ENCODE results near the gene C1QTNF6. TPM values are rescaled to one million over a fixed set of nuclear protein-coding genes. Genes with fewer than 3 reads are reported as not detected.
"Not testable (repeated sequence)": the region's sequence is repeated elsewhere in the genome, so short reads cannot be mapped to it uniquely, and the experiment has no call there.

The C1QTNF6 gene
- total and polyA plus RNA-seq, 9 donors, result 10.3 to 28.9 (median 17.5) TPM

DNA sequence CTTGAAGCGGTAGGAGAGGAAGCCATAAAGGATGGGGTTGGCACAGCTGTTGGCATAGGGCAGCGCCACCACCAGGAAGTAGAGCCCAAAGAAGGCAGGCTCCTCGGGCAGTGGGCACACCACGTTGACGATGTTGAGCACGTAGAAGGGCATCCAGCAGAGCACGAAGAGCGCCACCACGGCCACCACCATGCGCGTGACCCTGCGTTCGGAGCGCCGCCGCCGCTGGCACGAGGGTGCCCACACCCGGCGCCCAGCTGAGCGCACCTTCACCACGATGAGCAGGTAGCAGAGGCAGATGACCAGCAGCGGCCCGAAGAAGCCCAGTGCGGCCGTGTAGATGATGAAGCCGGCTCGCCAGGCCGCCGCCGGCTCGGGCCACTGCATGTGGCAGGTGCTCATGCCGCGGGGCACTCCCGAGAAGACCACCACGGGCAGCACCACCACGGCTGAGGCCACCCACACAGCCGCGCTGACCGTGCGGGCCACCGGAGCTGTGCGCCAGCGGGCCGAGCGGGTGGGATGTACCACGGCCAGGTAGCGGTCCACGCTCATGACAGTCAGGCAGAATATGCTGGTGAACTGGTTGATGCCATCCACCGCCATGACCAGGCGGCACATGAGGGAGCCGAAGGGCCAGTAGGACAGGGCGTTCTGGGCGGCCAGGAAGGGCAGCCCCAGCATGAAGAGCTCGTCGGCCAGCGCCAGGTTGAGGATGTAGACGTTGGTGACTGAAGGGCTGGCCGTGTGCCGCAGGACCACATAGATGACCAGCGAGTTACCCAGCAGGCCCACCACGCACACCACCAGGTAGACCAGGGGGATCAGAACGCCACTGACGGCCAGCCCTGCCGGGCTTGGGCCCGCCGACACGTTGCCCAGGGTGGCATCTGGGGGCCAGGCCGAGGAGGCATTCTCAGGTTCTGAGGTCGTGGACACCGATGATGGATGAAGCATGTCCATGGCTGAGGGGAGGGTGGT lies 19.1 kb upstream of the C1QTNF6 start:
- no peak overlapping the region for H3K27ac ChIP-seq (ENCODE audit: low read length)
- H3K4me3 ChIP-seq (ENCODE audit: low read length), result no peak overlapping the region
- peaks cover 14% of the 10 kb centered on the region for H3K27me3 ChIP-seq (ENCODE audit: control insufficient read depth, insufficient read depth, low read length)
- 88% methylated on average over 67 of the region's 71 CpGs for WGBS (ENCODE audit: insufficient coverage)
- no peaks in the 10 kb centered on the region for H3K9me3 ChIP-seq (replicated peaks; ENCODE audit: control insufficient read depth, low read depth, low read length)
- no peaks in the 10 kb centered on the region for H3K36me3 ChIP-seq (ENCODE audit: control insufficient read depth, insufficient read depth, low read length)
- no peak for DNase-seq
- H3K4me1 ChIP-seq (ENCODE audit: control insufficient read depth, insufficient read depth, low read length), result peaks cover 4% of the 10 kb centered on the region

DNA sequence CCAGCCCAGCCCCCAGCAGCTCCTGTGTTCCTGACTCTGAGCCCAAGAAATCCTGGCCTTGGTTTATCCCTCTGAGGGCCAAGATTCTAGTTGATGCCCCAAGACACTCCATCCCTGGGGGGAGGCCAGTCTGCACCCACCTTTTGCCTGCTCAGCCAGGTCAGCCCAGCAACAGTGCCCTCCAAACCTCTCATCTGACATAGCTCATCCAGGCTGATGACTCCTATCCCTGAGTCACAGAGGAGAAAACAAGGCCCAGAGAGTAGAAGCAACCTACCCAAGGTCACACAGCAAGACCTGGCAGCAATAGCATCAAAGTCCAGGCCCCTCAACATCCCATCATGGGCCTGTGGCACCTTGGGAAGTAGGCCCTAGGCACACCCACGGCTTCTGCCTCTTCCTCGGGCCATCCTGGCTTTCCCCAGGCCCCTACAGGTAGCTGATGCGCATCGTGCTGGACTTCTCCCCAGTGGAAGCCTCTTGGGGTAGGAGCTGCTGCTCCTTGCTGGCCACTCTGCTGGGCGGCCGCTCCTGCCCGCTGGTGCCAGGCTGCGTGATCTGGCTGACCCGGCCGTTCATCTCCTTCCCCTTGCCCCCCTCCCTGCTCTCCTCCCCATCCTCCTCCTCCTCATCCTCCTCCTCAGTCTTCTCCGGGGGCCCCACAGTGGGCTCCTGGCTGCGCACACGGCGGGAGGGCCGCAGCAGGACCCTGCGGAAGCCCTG lies 18.2 kb upstream of the C1QTNF6 start:
- DNase-seq, result no peak
- H3K4me1 ChIP-seq (ENCODE audit: control insufficient read depth, insufficient read depth, low read length), result no peaks in the 10 kb centered on the region
- H3K27me3 ChIP-seq (ENCODE audit: control insufficient read depth, insufficient read depth, low read length), result peaks cover 7% of the 10 kb centered on the region
- 78% methylated on average over 14 of the region's 16 CpGs for WGBS (ENCODE audit: insufficient coverage)
- H3K27ac ChIP-seq (ENCODE audit: low read length), result no peak overlapping the region
- H3K4me3 ChIP-seq (ENCODE audit: low read length), result no peak overlapping the region
- H3K36me3 ChIP-seq (ENCODE audit: control insufficient read depth, insufficient read depth, low read length), result no peaks in the 10 kb centered on the region
- no peaks in the 10 kb centered on the region for H3K9me3 ChIP-seq (replicated peaks; ENCODE audit: control insufficient read depth, low read depth, low read length)

DNA sequence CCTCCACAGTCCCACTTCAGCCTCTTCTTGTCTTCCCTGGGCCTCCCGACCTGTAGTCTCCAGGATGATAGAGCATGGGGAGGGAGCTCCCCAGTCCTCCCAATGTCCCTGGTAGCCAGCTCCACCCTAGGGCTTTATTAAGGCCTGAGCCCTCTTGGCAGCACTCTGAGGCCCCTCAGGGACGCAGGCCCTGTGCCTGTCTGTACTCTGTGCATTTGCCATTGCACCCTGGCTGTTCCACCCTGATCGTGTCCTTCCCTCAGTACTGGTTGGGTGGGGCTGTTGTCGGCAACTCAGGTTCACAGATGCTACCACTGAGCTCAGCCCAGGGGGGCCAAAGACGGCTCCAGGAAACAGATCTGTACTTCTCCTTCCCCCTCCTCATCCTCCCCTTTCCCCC lies 17.0 kb upstream of the C1QTNF6 start:
- Histone ChIP-seq H3K4me1 (ENCODE audit: control insufficient read depth, insufficient read depth, low read length) (no peaks in the 10 kb centered on the region), H3K9me3 (replicated peaks; ENCODE audit: control insufficient read depth, low read depth, low read length) (no peaks in the 10 kb centered on the region), H3K4me3 (ENCODE audit: low read length) (no peak overlapping the region), H3K27ac (ENCODE audit: low read length) (no peak overlapping the region), H3K27me3 (ENCODE audit: control insufficient read depth, insufficient read depth, low read length) (peaks cover 2% of the 10 kb centered on the region), H3K36me3 (ENCODE audit: control insufficient read depth, insufficient read depth, low read length) (no peaks in the 10 kb centered on the region)
- WGBS (ENCODE audit: insufficient coverage), result 66% methylated on average over 4 of the region's 5 CpGs
- DNase-seq, result no peak

DNA sequence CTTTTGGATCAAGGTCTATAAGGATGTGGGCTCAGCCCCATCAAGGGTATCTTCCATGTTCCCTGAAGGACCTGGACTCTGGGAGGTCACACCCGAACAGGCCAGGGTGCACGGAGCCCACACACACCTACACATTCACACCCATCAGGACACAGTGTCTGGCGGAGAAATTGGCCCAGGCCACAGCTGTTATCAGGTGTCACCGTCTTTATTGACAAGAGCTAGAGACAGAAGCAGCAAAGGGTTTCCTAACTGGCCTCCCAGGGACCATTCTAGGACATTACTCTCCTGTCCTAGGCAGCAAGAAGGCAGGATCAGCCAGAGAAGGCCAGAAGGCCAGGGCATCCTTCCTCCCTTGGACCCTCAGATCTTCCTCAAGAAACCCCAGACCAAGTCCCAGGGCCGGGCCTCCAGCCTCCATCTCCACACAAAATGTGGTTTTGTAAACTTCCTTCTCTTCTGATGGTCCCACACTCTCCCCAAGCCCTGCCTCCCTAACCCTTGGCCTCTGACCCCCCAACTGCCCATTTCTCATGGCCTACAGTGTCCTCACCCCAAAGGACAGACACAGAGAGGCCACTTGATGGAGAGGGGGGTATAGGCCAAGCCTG lies 16.1 kb upstream of the C1QTNF6 start:
- no peak overlapping the region for H3K27ac ChIP-seq (ENCODE audit: low read length)
- no peak for DNase-seq
- H3K4me3 ChIP-seq (ENCODE audit: low read length), result no peak overlapping the region
- no peaks in the 10 kb centered on the region for H3K36me3 ChIP-seq (ENCODE audit: control insufficient read depth, insufficient read depth, low read length)
- H3K9me3 ChIP-seq (replicated peaks; ENCODE audit: control insufficient read depth, low read depth, low read length), result no peaks in the 10 kb centered on the region
- no peaks in the 10 kb centered on the region for H3K27me3 ChIP-seq (ENCODE audit: control insufficient read depth, insufficient read depth, low read length)
- peaks cover 6% of the 10 kb centered on the region for H3K4me1 ChIP-seq (ENCODE audit: control insufficient read depth, insufficient read depth, low read length)
- WGBS (ENCODE audit: insufficient coverage), result 71% methylated on average over 2 of the region's 5 CpGs

DNA sequence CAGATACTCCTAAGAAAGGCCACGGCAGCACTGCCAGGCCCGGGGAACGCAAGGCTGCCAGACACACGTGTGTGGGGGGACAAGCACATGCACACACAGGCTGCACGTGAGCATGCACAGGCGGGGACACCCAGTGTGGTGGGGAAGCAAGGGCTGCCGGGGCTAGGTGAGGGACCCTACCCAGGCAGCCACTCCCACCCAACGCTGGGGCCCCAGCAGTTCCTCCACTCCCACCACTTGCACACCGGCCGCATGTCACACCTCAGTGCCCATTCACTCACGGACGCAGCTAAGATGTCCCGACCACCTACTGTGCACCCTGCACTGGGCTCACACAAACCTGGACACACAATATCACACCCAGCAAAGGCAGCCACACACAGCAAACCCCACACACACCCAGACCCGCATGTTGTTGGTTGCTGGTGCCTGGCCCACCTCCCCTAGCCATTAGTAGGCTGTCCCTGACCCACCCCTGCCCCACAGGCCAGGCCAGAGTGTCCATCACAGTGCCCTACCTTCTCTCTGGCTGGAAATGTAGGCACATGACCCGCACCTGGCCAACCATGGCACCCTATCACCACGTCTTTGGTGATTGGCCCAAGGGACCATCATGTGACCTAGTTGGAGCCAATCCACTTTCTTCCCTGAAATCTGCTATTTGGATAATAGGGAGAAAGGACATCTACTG lies 15.5 kb upstream of the C1QTNF6 start:
- H3K4me3 ChIP-seq (ENCODE audit: low read length), result no peak overlapping the region
- H3K4me1 ChIP-seq (ENCODE audit: control insufficient read depth, insufficient read depth, low read length), result peaks cover 6% of the 10 kb centered on the region
- WGBS (ENCODE audit: insufficient coverage), result 72% methylated on average over 14 of the region's 16 CpGs
- no peaks in the 10 kb centered on the region for H3K9me3 ChIP-seq (replicated peaks; ENCODE audit: control insufficient read depth, low read depth, low read length)
- no peaks in the 10 kb centered on the region for H3K27me3 ChIP-seq (ENCODE audit: control insufficient read depth, insufficient read depth, low read length)
- no peaks in the 10 kb centered on the region for H3K36me3 ChIP-seq (ENCODE audit: control insufficient read depth, insufficient read depth, low read length)
- no peak overlapping the region for H3K27ac ChIP-seq (ENCODE audit: low read length)
- no peak for DNase-seq

DNA sequence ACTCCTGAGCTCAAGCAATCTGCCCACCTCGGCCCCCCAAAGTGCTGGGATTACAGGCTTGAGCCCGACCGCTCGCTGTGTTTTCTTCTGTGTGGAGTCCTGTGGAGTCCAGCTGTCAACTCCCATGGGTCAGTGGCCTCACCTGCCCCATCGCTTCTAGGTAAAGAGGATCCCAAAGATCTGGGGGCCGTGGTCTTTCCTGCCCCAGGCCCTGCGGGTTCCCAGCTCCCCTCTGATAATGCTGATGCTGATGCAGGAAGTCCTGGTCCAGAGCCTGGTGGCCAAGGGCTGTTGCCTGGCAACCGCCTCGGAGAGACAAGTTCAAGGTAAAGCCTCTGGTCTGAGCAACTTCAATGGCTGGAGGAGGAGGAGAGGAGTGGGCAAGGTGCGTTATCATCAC lies 14.7 kb upstream of the C1QTNF6 start:
- no peaks in the 10 kb centered on the region for H3K27me3 ChIP-seq (ENCODE audit: control insufficient read depth, insufficient read depth, low read length)
- WGBS (ENCODE audit: insufficient coverage), result 82% methylated on average over 4 of the region's 10 CpGs

DNA sequence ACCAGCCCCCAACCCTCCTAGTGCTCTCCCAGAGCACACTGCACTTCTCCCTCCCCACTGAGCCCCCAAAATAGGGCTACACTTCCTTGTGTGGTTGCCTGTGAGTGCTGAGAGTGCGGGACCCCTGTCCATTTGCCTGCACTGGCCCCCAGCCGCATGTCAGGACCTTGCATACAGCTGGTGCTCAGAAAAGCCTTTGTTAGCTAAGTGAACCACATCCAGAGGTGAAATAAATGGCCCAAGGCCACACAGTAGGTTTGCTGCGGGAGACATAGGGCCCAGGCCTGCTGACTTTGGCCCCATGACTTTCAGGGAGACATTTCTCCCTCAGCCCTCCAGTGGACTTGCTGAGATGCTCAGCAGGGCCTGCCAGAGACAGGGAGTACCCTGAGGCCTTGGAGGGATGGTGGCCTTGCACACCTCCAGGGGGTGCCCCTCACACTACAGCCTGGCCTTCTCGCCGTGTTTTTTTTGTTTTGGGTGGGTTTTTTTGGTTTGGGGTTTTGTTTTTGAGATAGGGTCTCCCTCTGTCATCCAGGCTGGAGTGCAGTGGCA lies 14.0 kb upstream of the C1QTNF6 start:
- H3K36me3 ChIP-seq (ENCODE audit: control insufficient read depth, insufficient read depth, low read length), result no peaks in the 10 kb centered on the region
- no peaks in the 10 kb centered on the region for H3K27me3 ChIP-seq (ENCODE audit: control insufficient read depth, insufficient read depth, low read length)
- H3K27ac ChIP-seq (ENCODE audit: low read length), result no peak overlapping the region
- 83% methylated on average over 3 of the region's 5 CpGs for WGBS (ENCODE audit: insufficient coverage)
- no peak for DNase-seq
- H3K4me1 ChIP-seq (ENCODE audit: control insufficient read depth, insufficient read depth, low read length), result peaks cover 19% of the 10 kb centered on the region
- no peaks in the 10 kb centered on the region for H3K9me3 ChIP-seq (replicated peaks; ENCODE audit: control insufficient read depth, low read depth, low read length)
- no peak overlapping the region for H3K4me3 ChIP-seq (ENCODE audit: low read length)

More for the DNA sequence above, 14.7 kb upstream of the C1QTNF6 start:
- DNase-seq, result no peak
- Histone ChIP-seq H3K9me3 (replicated peaks; ENCODE audit: control insufficient read depth, low read depth, low read length) (no peaks in the 10 kb centered on the region), H3K36me3 (ENCODE audit: control insufficient read depth, insufficient read depth, low read length) (no peaks in the 10 kb centered on the region), H3K27ac (ENCODE audit: low read length) (no peak overlapping the region), H3K4me1 (ENCODE audit: control insufficient read depth, insufficient read depth, low read length) (peaks cover 12% of the 10 kb centered on the region), H3K4me3 (ENCODE audit: low read length) (no peak overlapping the region)

DNA sequence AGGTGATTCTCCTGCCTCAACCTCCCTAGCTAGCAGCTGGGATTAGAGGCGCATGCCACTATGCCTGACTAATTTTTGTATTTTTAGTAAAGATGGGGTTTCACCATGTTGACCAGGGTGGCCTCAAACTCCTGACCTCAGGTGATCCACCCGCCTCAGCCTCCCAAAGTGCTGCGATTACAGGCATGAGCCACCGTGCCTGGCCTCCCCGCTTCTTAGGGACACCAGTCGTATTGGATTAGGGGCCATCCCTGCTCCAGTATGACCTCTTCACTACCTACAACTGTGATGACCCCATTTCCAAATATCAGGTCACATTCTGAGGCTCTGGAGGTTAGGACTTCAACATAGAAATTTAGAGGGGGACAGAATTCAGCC lies 13.4 kb upstream of the C1QTNF6 start:
- not testable (repeated sequence) for H3K27me3 ChIP-seq (ENCODE audit: control insufficient read depth, insufficient read depth, low read length); DNase-seq; H3K36me3 ChIP-seq (ENCODE audit: control insufficient read depth, insufficient read depth, low read length); H3K27ac ChIP-seq (ENCODE audit: low read length); H3K4me3 ChIP-seq (ENCODE audit: low read length); H3K9me3 ChIP-seq (replicated peaks; ENCODE audit: control insufficient read depth, low read depth, low read length)
- H3K4me1 ChIP-seq (ENCODE audit: control insufficient read depth, insufficient read depth, low read length), result peaks cover 25% of the 10 kb centered on the region
- WGBS (ENCODE audit: insufficient coverage), result 82% methylated on average over 3 of the region's 6 CpGs

DNA sequence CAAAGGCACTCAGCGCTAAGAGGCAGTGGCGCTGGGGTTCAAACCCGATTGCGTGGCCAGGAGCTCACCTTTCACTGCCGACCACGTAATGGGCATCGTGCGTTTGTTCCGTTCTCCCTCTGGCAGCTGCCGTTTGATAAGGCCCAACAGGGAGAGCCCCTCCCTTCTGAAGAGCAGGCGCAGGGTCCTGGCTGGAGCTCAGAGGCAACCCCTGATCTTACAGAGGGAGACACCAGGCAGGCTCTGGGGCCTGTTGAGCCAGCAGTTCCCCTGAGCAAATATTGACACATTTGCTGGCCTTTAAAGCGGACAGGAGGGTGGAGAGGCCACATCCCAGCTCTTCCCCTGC lies 11.7 kb upstream of the C1QTNF6 start:
- no peaks in the 10 kb centered on the region for H3K9me3 ChIP-seq (replicated peaks; ENCODE audit: control insufficient read depth, low read depth, low read length)
- no peak overlapping the region for H3K27ac ChIP-seq (ENCODE audit: low read length)
- no peaks in the 10 kb centered on the region for H3K27me3 ChIP-seq (ENCODE audit: control insufficient read depth, insufficient read depth, low read length)
- WGBS (ENCODE audit: insufficient coverage), result 18% methylated on average over 11 of the region's 12 CpGs
- no peaks in the 10 kb centered on the region for H3K36me3 ChIP-seq (ENCODE audit: control insufficient read depth, insufficient read depth, low read length)
- DNase-seq, result no peak
- no peak overlapping the region for H3K4me3 ChIP-seq (ENCODE audit: low read length)
- H3K4me1 ChIP-seq (ENCODE audit: control insufficient read depth, insufficient read depth, low read length), result peaks cover 28% of the 10 kb centered on the region

Measured in muscle of leg (tissue), 11 donors.